Hematopoietic multipotent progenitor cell treated with erythropoietin and hydrocortisone succinate and interleukin-3 and kit ligand, for 15 days (in vitro differentiated cells): ENCODE data around the gene PPP3CA.
"Not testable (repeated sequence)": the region's sequence is repeated elsewhere in the genome, so short reads cannot be mapped to it uniquely, and the experiment has no call there.

Source experiments
- DNase-seq: peaks from one replicate; pipeline ENCODE4 v3.0.0-alpha.2; 2015; ENCODE audit warnings: low spot score

PPP3CA gene

GRCh38 chr4:101141230-101141629 lies 206.1 kb downstream of the PPP3CA start:
- no peak for DNase-seq

- DNase-seq: no peak
Measured at GRCh38 chr4:101140228-101140627, 207.1 kb downstream of the PPP3CA start.

- DNase-seq: no peak
Measured at GRCh38 chr4:101136373-101137370, 210.7 kb downstream of the PPP3CA start.

- DNase-seq: no peak
Measured at GRCh38 chr4:101135371-101136010, 211.8 kb downstream of the PPP3CA start.

- DNase-seq: not testable (repeated sequence)
Measured at GRCh38 chr4:101131058-101131457, 216.3 kb downstream of the PPP3CA start.

- DNase-seq: not testable (repeated sequence)
Measured at GRCh38 chr4:101128898-101129297, 218.4 kb downstream of the PPP3CA start.

- DNase-seq: no peak
Measured at GRCh38 chr4:101128473-101128872, 218.9 kb downstream of the PPP3CA start.

GRCh38 chr4:101127176-101127790 lies 220.0 kb downstream of the PPP3CA start:
- DNase-seq: no peak

GRCh38 chr4:101126059-101126458 lies 221.3 kb downstream of the PPP3CA start:
- DNase-seq: no peak

GRCh38 chr4:101125045-101125942 lies 222.0 kb downstream of the PPP3CA start:
- no peak for DNase-seq

- DNase-seq: no peak
Measured at GRCh38 chr4:101123231-101123630, 224.1 kb downstream of the PPP3CA start.

GRCh38 chr4:101122019-101122418 lies 225.3 kb downstream of the PPP3CA start:
- DNase-seq: no peak

GRCh38 chr4:101119141-101119540 lies 228.2 kb downstream of the PPP3CA start:
- no peak for DNase-seq

GRCh38 chr4:101118617-101119016 lies 228.7 kb downstream of the PPP3CA start:
- DNase-seq: no peak

GRCh38 chr4:101115887-101116286 lies 231.4 kb downstream of the PPP3CA start:
- DNase-seq: no peak

GRCh38 chr4:101114936-101115372 lies 232.4 kb downstream of the PPP3CA start:
- DNase-seq: no peak

GRCh38 chr4:101104312-101105052 lies 242.8 kb downstream of the PPP3CA start:
- no peak for DNase-seq

- DNase-seq: no peak
Measured at GRCh38 chr4:101103381-101104142, 243.8 kb downstream of the PPP3CA start.

- no peak for DNase-seq
Measured at GRCh38 chr4:101102114-101102742, 245.1 kb downstream of the PPP3CA start.

GRCh38 chr4:101101072-101101471 lies 246.3 kb downstream of the PPP3CA start:
- no peak for DNase-seq
